ENCODE results near the gene HAPSTR1.

Gene HAPSTR1

GRCh38 chr16:9094011-9094846 is 2.8 kb downstream of the HAPSTR1 start:
- FAIRE-seq (no peak), DNase-seq (ENCODE audit: extremely low spot score, insufficient read length, low read depth) (no peak)

DNA sequence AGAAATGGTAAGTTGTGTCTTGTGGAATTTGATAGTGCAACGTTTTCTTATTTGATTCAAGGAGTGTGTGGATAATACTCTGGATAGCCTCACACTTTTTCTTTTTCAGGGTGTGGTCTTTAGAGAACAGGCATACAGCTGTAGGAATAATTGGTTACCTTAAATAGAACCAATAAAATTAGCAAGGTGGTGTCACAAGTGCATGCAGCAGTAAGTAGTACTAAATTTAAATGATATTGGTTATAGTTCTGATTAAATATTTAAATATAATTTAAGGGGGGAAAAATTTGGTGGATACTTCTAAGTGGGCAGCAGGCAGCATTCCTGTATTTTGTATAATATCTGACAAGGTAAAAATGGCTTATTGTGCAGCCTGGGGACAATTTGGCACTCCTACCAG is 3.7 kb downstream of the HAPSTR1 start:
- no peak for FAIRE-seq
- no peak for DNase-seq (ENCODE audit: extremely low spot score, insufficient read length, low read depth)

DNA sequence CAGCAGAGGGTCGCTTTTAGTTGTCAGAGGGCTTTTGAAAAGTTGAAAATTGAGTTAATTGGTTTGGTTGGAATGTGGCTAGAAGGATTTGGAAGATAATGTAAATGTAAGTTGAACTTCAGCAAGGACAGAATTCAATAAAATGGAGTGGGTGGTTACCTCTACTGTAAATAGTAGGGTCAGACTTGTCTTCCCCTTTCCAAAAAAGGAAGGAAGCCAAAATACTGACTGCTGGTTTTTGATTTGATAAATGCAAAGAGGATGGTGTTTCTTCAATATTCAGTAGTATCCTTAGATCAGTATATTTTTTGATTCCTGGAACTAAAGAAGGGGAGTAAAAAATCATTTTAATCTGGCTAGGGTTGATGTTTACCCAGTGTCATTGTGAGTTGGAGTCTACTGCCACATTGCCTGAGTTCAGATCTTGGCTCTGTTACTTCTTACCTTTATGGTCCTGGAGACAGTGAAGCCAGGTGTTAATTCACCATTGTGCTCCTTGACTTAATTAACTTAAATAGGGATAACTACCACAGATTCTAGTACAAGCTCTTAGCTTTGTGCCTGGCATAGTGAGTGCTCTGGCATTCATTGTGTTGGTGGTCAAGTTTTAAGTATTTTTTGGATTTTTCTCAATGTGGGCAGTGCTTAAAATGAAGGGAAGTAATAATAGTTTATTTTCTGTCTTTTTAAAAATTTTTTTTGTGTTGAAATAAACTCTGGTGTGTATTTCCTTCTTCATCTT is 4.4 kb downstream of the HAPSTR1 start:
- DNase-seq (ENCODE audit: extremely low spot score, insufficient read length, low read depth) (no peak), FAIRE-seq (no peak)

GRCh38 chr16:9096416-9096952 is 5.0 kb downstream of the HAPSTR1 start:
- DNase-seq (ENCODE audit: extremely low spot score, insufficient read length, low read depth) (no peak), FAIRE-seq (no peak)

DNA sequence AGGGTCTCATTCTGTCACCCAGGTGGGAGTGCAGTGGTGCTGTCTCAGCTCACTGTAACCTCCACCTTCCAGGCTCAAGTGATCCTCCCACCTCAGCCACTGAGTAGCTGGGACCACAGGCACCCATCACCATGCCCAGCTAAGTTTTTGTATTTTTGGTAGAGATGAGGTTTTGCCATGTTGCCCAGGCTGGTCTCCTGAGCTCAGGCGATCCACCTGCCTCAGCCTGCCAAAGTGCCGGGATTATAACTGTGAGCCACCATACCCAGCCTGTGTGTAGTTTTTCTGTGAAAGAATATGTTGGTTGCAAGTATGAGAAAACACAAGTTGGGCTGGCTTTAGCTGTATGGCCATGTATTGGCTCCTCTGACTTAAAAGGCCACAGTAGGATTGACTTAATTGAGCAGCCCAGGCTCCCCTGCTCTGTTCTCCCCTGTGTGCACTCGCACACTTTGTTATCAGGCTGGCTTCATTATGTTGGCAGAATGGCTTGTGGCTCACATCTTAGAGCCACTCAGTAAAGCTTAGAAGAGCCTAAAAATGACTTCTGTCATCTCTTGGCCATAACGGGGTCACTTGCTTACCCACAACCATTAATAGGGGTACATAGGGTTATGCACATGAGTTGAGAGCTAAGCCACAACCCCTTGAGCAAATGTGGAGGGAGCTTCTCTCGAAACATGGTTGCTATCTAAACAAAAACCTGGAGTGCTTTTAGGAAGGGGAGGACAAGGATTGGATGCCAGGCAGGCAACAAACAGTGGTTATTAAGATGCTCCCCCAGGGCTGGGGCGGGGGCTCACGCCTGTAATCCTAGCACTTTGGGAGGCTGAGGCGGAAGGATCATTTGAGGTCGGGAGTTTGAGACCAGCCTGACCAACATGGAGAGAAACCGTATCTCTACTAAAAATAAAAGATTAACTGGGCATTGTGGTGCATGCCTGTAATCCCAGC is 6.1 kb downstream of the HAPSTR1 start:
- FAIRE-seq = no peak
- DNase-seq (ENCODE audit: extremely low spot score, insufficient read length, low read depth) = no peak

DNA sequence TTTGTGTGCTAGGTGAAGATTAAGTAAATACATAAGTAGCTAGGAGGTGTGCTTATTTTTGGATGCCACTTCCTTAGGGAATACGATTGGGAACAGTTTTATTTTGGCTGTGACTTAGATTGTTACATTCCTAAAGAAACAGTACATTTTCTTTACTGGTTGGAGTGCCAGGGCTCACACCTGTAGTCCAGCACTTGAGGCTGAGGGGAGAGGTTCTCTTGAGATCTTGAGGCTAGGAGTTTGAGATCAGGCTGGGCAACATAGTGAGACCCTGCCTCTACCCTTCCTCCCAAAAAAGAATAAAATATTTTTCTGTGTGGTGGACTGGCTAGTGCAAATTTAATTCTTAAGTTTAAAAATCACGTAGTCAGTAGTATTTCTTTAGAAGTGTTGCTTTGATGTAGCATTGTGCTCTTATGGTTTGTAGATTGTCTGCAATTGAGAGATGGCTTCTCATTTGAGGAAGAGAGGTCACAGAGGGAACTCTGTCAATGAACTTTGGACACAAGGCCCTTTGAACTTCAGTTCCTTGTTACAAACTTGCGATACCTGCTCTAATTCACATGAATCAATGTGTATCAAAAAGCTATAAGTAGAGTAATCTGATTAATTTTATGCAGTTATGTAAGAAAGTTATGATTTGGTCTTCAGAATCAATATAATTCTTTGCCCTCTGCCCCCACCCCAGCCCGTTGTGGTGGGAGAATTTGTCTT is 7.1 kb downstream of the HAPSTR1 start:
- DNase-seq (ENCODE audit: extremely low spot score, insufficient read length, low read depth) (no peak), FAIRE-seq (no peak)

DNA sequence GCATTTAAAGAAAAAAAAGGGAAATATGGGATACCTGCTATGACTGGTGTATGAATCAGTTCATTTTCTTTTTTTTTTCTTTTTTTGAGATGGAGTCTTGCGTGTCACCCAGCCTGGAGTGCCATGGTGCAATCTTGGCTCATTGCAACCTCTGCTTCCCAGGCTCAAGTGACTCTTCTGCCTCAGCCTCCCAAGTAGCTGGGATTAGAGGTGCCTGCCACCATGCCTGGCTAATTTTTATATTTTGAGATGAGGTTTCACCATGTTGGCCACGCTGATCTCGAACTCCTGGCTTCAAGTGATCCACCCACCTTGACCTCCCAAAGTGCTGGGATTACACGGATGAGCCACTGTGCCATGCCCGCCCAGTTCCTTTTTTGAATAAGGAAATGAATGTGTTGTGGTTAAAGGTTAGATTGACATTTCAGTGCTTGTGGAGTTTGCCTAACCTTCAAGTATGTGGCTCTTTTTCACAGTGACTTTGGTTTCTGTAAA is 7.7 kb downstream of the HAPSTR1 start:
- FAIRE-seq = peak; percentile 73
- DNase-seq (ENCODE audit: extremely low spot score, insufficient read length, low read depth) = peak; percentile 20

DNA sequence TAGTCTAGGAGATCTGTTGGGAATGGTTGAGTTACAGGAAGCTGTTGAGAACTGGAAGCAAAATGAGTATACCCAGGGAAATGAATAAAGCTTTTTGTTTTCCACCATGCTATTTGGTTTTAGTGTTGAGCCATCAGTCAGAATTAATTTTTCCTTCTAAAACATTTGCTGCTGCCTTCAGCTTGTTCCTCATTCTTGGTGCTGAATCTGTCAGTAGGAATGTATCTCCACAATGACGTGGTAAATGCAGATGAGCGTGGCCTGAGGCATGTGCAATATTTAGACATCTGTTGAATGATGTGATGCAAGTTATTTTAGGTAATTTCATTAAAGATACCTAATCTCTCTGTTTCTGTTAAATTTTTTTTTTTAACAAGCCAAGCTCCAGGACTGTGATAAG is 10.9 kb downstream of the HAPSTR1 start:
- FAIRE-seq = no peak
- no peak for DNase-seq (ENCODE audit: extremely low spot score, insufficient read length, low read depth)

DNA sequence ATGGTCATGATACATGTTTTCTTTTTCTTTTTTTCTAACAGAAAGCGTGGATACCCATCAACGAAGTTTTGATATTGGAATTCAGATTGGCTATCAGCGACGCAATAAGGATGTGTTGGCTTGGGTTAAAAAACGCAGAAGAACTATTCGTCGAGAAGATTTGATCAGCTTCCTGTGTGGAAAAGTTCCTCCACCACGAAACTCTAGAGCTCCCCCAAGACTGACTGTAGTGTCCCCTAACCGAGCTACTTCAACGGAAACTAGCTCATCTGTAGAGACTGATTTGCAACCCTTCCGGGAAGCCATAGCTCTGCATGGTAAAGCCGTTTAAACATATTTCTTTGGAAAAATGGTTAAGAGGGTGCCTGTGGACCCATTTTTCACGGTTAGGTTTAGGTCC is 11.5 kb downstream of the HAPSTR1 start:
- FAIRE-seq (no peak), DNase-seq (ENCODE audit: extremely low spot score, insufficient read length, low read depth) (no peak)

DNA sequence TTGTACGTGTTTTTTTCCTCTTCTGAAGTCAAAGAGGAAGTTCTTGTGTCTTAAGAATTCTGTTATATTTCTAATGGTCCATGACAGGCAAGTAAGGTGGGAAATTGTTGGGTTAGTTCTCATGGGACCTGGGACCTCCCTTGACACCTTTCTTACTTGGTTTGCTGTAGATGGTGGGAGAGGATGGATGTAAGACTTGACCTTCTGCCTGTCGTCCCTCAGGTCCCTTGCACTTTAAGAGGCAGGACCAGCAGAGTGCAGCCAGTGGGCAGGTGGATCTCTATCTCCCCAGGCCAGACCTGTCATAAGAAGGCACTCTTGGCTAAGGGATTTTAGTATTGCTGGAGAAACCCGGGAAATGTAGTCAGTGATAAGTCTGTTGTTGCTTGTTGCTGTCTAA is 12.1 kb downstream of the HAPSTR1 start:
- no peak for FAIRE-seq
- no peak for DNase-seq (ENCODE audit: extremely low spot score, insufficient read length, low read depth)

GRCh38 chr16:9105189-9105588 is 13.7 kb downstream of the HAPSTR1 start:
- FAIRE-seq (no peak), DNase-seq (ENCODE audit: extremely low spot score, insufficient read length, low read depth) (no peak)

GRCh38 chr16:9107025-9107970 is 15.9 kb downstream of the HAPSTR1 start:
- no peak for FAIRE-seq

DNA sequence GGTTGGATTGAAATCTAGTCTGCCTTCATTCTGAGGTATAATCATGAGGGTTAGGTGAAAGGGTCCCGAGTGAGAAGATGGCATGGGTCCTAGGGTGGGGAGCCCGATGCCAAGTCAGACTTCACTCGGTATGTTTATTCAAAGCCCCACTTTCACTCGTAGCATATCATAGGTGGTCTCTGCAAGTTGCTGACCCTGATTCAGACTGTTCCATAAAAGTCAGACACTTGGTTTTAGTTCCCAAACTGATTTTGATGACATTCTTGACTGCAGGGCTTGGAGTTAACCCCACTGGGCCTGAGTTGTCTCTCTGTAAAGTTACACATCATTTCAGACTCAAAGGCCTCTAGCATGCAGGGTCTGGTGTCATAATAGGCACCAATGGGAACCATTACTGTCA is 17.8 kb downstream of the HAPSTR1 start:
- DNase-seq (ENCODE audit: extremely low spot score, insufficient read length, low read depth) (no peak), FAIRE-seq (no peak)

More at GRCh38 chr16:9107025-9107970, 15.9 kb downstream of the HAPSTR1 start:
- no peak for DNase-seq (ENCODE audit: extremely low spot score, insufficient read length, low read depth)

GRCh38 chr16:9112166-9112843 is 20.9 kb downstream of the HAPSTR1 start:
- FAIRE-seq = no peak
- no peak for DNase-seq (ENCODE audit: extremely low spot score, insufficient read length, low read depth)

GRCh38 chr16:9112844-9113186 is 21.4 kb downstream of the HAPSTR1 start:
- DNase-seq (ENCODE audit: extremely low spot score, insufficient read length, low read depth) (no peak), FAIRE-seq (no peak)

DNA sequence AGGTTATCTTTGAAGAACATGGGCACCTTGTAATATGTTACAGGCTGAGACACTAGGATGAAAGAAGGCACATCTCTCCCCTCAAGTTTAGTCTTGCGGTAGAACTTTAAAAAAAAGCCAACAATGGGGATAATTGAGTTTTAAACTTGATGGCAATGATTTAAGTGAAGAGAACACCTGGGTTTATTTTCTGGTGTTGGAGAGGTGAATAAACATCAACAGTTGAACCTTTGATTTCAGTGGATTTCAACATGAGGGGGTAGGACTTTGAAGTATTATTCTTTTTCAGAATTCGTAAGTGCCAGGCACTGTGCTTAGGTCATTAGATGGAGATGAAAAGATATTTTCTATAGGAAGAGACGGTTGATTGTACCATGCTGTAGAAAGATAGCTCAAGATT is 22.3 kb downstream of the HAPSTR1 start:
- no peak for FAIRE-seq
- DNase-seq (ENCODE audit: extremely low spot score, insufficient read length, low read depth) = no peak

GRCh38 chr16:9114112-9114511 is 22.7 kb downstream of the HAPSTR1 start:
- FAIRE-seq (no peak), DNase-seq (ENCODE audit: extremely low spot score, insufficient read length, low read depth) (no peak)

DNA sequence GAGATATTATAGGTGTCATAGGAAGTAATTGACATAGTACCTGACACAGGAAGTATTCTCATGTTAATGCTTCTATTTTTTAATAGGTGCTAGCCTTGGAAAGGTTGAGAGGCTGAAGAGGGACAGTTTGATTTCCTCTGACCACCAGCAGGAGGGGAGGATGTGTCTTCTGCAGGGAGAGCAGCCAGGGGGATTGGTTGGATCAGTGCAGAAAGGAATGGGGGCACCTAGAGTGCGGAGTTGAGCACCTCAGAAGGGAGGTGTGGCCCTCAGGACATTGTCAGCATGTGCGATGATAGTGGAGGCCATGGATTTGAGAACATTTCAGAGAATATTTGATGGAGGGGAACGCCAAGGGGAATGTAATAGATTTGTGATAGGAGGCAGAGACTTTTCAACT is 23.4 kb downstream of the HAPSTR1 start:
- no peak for DNase-seq (ENCODE audit: extremely low spot score, insufficient read length, low read depth)
- no peak for FAIRE-seq

Measured in GM18507 (cell line).